Fibroblast of skin of abdomen (primary cell): ENCODE measurements around the gene IL17RD.

ENCODE experiments used
- DNase-seq: peaks from one replicate; pipeline ENCODE4 v3.0.0-alpha.2; 2013

The IL17RD gene

DNA sequence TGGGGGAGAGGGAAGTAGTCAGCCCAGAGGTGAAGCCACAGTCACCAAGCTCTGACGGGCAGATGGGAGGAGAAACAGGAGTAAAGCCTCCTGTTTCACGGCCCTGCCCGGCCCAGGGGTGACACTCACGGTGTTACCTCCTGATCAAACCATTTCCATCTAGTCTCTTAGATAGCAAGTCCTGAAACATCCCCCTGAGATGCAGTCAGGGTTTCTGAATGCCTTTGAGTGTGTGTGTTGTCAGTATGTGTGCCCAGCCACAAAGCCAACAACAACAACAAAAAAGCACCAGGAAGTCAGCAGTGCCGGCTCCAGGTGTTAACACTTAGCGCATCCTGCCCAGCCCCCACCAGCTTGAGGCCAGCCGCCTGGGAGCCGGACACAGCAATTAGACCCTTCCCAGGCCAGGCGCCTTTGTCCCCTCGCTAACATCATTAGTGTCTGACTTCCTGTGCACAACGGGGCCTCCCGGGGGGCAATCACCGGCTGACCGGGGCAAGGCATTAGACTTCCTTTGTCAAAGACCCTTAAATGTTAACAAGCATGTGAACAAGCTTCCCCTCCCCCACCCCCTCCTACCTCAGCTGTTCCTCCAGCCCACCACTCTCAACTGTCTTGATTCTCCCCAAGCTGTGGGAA lies 34.5 kb downstream of the IL17RD start:
- peak; percentile 26 for DNase-seq

DNA sequence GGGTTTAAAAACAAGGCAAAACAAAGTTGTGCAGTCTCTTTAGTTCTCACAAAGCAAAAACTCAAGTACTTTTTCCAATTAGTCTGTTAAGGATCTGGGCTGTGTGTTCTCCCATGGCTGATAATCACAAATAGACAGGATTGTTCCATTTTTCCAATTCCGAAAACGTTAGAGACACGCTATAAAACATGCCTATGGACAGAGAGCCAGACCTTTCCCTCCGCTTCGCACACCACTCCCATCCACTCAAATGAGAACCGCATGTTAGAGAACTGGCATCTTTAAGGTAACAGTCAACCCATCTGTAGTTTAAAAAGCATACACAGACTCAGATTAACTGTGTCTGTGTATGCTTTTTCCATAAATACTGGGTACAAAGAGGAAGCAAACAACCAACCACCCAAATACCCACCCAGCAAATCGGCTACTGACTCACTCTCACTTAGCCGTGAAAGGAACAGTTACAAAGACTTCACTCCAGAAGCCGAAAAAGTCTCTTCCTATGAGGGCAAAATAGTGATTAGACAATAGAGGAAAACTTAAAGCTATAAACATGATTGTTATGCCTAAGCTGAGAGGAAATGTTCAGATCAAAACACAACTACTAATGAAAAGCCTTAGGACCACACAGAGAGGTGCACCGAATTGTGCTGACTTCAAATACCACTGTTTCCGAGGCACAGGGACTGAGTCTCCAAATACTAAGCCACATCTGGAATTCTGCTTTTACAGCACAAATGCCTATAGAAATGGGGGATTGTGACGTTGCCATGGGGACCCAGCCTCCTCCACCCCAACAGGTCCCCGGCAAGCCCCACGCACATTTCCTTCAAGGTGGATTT lies 36.1 kb downstream of the IL17RD start:
- DNase-seq = peak; percentile 33

DNA sequence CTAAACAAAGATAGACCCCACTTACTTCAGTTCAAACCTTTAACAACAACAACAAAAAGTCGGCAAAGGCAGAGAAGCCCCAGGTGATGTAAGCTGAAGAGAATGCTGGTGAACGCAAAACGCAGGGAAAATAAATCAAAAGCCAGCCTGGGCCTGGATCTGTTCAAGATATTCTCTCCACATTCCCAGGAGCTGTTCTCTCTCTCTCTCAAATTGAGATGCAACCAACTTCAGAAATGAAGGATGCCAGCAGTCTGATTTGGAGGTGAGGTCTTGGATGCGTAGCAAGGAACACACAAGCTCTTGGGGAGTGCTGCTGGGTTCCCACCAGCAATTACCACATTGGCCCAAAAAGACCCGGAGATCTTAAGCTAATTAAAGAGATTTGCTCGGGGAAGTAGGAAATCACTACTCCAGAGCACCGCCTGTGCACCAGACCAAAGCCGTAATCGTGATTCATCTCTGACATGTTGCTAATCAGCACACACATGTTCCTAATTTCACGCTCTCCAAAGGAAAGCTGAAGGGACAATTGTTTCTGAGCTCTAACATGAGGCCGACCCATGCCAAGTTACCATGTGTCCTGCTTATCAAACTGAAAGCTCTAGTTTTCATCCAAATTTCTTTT lies 37.1 kb downstream of the IL17RD start:
- DNase-seq = peak; percentile 92

GRCh38 chr3:57126244-57126643 lies 38.9 kb downstream of the IL17RD start:
- no peak for DNase-seq

- no peak for DNase-seq
Measured at GRCh38 chr3:57120451-57121174, 44.5 kb downstream of the IL17RD start.

DNA sequence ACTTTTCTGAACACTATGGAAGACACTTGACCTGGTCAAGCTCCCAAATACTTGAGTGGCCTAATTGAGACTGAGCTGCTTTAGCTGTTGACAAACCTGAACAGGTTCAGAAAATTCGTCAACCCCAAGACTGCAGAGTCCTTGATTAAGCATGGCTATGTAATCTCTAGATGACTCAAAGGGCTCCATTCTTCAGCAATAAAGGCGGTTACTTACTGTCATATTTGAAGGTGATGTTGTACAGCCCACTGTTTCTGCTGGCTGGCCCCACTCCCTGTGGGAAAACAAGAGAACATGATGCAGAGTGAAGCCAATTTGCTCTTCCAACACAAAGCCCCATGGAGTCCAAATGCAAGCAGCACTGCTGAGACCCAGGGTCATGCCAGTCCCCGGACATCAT lies 45.1 kb downstream of the IL17RD start:
- no peak for DNase-seq

DNA sequence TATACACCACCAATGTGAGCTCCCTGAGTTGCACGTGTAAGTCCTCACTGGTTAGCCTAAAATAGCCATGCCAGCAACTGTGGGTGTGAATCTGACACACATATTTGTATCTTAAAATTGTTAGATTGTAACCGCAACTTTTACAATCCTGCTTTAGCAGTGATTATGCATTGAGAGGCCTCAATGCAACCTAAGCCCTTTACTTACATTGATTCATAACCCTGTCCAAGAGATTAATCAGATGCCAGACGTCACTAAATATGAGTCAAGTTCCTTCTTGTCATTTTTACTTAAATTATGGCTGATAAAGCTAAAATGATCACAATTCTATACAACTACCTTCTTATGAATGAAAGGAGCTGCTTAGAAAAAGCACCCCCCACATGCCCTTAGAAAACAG lies 46.9 kb downstream of the IL17RD start:
- DNase-seq = no peak

- no peak for DNase-seq
Measured at GRCh38 chr3:57116501-57116900, 48.7 kb downstream of the IL17RD start.

GRCh38 chr3:57112206-57112605 lies 52.9 kb downstream of the IL17RD start:
- no peak for DNase-seq

GRCh38 chr3:57110798-57111197 lies 54.4 kb downstream of the IL17RD start:
- no peak for DNase-seq

DNA sequence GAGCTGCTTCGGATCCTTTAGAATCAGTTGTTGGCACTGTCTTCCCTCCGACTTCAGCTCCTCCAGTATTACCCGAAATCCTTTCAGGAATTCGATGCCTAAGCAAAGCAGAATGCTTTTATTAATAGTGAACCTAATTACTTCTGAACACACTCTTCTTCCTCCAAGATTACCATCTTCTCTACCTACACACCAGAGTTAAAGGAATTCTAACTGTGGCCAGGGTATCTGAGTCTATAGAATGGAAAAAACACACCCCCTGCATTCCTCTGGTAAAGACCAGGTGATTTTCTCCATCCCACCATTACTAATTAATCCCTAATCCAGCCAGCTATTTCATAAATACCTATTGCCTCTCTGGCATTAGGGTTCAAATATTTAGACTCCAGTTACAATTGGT lies 54.9 kb downstream of the IL17RD start:
- DNase-seq = no peak

DNA sequence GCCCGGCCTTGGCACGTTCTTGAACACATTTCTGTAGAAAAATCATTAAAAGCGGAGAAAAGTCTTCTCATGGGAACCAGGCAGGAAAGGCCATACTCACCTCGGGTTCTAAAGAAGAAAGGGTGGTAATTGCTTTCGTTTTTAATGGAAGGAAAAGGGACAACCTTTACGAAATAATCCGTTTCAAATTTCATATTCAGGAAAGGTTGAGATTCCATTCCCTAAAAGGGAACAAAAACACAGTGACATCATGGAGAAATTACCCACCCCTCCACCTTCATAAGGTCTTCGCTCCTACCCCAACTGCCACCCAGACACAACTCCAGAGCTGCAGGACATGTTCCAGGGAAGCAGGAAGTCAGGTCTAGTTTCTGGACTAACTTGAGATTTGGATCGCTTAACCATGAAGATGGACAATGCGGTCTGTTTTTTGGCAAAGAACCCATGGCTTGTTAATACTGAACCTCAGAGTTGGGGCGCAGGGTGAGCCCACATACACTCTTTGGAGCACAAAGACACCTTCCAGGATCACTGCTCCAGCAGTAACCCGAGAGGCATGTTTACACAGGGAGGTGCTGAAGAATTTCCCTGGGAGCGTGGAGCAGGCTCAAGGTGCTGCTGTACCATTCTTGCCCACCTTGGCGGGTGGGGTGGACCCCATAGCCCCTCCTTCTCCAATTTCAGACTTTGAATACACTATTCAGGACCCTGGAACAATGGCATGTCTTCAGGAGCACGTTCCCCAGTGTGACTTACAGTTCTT lies 55.5 kb downstream of the IL17RD start:
- DNase-seq = no peak

DNA sequence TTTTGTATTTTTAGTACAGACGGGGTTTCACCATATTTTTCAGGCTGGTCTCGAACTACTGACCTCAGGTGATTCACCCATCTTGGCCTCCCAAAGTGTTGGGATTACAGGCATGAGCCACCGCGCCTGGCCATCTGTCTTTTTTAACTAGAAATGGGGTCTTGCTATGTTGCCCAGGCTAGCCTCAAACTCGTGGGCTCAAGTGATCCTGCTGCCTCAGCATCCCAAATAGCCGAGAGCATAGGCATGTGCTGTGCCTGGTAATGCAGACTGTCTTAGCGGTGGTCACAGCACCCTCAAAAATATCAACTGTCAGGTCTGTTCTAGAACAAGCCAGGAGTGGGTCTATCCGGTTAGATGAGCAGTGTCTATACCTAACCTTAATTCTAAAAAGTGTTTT lies 56.5 kb downstream of the IL17RD start:
- no peak for DNase-seq

- DNase-seq = no peak
Measured at GRCh38 chr3:57105585-57105984, 59.6 kb downstream of the IL17RD start.

- peak; percentile 59 for DNase-seq
Measured at GRCh38 chr3:57100046-57100695, 65.0 kb downstream of the IL17RD start.

GRCh38 chr3:57098418-57099310 lies 66.5 kb downstream of the IL17RD start:
- DNase-seq = no peak

GRCh38 chr3:57097536-57097935 lies 67.6 kb downstream of the IL17RD start:
- DNase-seq = no peak

DNA sequence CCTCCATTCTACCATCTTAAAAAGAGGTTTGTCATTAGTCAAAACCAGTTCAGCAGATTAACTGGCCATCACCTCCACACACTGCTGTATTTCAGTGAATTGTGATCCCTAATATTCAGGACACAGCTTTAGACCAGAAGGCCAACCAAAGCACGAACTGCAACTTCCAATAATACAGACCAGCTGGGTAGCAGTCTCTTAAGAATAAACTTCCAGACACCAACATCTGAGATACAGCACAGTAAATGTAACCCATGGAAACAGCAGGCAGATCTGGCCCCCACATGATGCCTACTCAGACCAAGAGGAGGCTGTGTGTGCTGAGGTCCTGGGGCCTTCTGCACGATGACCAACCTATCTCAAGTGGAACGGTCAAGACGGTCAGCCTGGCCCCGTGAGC lies 69.8 kb downstream of the IL17RD start:
- no peak for DNase-seq

DNA sequence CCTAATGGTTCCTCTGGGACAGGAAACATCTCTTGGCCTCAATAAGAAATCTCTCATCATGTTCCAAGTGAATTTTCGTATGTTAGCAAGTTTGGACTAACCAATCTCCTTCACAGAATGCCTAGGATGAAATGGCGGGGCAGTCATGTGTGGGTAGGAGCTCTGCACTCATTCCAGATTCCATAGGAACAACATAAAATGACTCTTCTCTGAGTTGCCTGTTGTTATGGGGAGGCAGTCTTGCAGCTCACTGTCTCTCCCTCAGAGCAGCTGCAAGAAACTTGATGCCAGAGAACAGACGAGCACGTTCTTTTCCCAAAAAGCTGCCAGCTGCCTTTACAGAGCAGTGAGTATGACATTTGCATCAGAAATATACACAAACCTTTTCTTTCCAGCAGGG lies 70.6 kb downstream of the IL17RD start:
- peak; percentile 62 for DNase-seq

DNA sequence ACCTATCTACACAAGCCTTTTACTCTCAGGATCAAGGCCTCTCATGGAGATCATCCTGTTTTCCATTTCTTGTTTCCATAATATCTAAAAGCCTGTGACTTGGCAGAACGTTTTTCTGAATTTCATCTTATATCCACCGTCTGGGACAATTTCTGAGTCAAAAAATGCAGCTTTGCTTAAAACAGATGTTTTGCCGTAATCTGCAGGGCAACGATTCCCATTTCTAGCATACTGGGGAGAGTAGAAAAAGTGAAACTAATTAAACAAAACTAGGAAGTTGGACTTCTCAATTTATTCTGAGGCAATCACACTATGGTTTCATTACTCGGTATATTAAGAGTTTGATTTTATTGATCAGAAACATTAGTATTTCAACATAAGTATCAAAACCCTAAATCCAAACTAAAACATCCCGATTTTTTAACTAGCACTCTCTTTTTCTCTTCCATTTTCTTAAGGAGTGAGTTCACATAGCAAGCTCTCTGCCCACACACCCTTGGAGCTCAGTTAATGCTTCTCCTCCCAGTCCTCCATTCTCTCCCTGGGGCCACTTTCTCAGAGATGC lies 71.1 kb downstream of the IL17RD start:
- no peak for DNase-seq
